Stimulated activated CD8-positive, alpha-beta memory T cell treated with anti-CD3 and anti-CD28 coated beads, Interleukin-15, amount 100 ng/mL, for 48 hours (primary cell): ENCODE results near the gene DEFB131B.
"Not testable (repeated sequence)": the region's sequence is repeated elsewhere in the genome, so short reads cannot be mapped to it uniquely, and the experiment has no call there.

Source experiments
- DNase-seq, 2 donors: peaks; one replicate each; pipeline ENCODE4 v3.0.0-alpha.2; 2020; ENCODE audit warnings: low read depth in 2 of 2

DEFB131B gene

GRCh38 chr11:71911321-71911985, 33.2 kb downstream of the DEFB131B start:
- DNase-seq: peak; percentile 53 to 73

GRCh38 chr11:71911986-71912340, 33.7 kb downstream of the DEFB131B start:
- not testable (repeated sequence) for DNase-seq

- no peak for DNase-seq
Measured at GRCh38 chr11:71913756-71914526, 35.7 kb downstream of the DEFB131B start.

- DNase-seq: no peak
Measured at GRCh38 chr11:71914617-71915189, 36.5 kb downstream of the DEFB131B start.

GRCh38 chr11:71917646-71918140, 39.4 kb downstream of the DEFB131B start:
- no peak for DNase-seq

- DNase-seq: peak; percentile 60 to 69
Measured at GRCh38 chr11:71927820-71928736, 49.8 kb downstream of the DEFB131B start, which contains the start of gene XNDC1N. Gene XNDC1N, minus strand, starts transcription at chr11:71928594. Its CDS starts 5,241 bp downstream, at chr11:71923353.

GRCh38 chr11:71928737-71929443, 50.6 kb downstream of the DEFB131B start, which contains the start of gene RNF121:
Gene RNF121, plus strand, starts transcription at chr11:71929046. Its CDS starts 16 bp downstream, at chr11:71929062.
- peak; percentile 97 to 98 for DNase-seq

GRCh38 chr11:71929491-71929890, 51.2 kb downstream of the DEFB131B start:
- DNase-seq: no peak

- no peak for DNase-seq
Measured at GRCh38 chr11:71930556-71931244, 52.4 kb downstream of the DEFB131B start.

GRCh38 chr11:71931245-71931602, 53.0 kb downstream of the DEFB131B start:
- DNase-seq: no peak

- DNase-seq: no peak
Measured at GRCh38 chr11:71933141-71933933, 55.1 kb downstream of the DEFB131B start.
